Measurements from ENCODE around the gene TMEM109. TPM values are rescaled to one million over a fixed set of nuclear protein-coding genes. Genes with fewer than 3 reads are reported as not detected.

Gene TMEM109
- total RNA-seq, 4 donors from 2014 or later = 90.1 to 148 (median 111) TPM

DNA sequence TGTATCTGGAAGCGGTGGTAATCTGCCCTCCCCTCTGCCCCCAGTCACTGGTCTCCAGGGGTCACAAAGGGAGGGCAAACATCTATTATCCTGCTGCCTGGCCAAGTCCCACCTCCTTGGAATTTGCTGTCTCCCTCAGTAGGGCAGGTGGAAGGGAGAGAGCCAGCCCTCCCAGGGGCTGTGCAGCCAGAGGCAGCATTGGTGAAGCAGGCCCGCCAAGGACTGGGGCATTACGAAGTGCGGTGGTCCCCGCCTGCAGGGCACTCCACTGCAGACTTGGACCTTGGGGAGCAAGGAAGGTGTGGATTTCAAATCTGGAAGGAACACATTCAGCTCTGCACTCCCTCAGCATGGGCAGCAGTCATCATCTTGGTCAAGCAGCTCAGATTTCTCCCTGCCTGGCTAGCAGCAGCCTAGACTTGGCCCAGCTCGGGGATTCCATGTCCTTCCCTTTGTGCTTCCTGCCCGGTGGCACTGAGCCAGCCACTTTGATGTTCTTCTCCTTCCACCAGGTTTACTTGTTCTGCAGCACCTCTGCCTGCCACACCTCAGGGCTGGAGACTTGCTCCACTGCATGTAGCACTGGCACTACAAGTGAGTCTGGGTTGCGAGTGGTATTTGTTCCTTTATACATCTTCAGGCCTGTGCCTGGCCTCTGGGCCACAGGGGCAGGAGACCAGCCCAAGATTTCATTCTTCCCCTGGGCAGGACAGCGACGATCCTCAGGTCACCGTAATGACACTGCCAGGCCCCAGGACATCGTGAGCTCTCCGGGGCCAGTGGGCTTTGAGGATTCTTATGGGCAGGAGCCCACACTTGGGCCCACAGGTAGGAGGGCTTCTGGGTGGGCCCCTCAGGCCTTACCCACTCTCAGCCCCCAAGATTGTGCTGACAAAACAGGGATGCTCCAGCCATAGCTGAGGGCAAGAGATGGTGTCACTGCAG lies 39.3 kb upstream of the TMEM109 start:
- TF ChIP-seq, protein P1, sequence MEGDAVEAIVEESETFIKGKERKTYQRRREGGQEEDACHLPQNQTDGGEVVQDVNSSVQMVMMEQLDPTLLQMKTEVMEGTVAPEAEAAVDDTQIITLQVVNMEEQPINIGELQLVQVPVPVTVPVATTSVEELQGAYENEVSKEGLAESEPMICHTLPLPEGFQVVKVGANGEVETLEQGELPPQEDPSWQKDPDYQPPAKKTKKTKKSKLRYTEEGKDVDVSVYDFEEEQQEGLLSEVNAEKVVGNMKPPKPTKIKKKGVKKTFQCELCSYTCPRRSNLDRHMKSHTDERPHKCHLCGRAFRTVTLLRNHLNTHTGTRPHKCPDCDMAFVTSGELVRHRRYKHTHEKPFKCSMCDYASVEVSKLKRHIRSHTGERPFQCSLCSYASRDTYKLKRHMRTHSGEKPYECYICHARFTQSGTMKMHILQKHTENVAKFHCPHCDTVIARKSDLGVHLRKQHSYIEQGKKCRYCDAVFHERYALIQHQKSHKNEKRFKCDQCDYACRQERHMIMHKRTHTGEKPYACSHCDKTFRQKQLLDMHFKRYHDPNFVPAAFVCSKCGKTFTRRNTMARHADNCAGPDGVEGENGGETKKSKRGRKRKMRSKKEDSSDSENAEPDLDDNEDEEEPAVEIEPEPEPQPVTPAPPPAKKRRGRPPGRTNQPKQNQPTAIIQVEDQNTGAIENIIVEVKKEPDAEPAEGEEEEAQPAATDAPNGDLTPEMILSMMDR (IDR thresholded peaks at IDR 0.05; ENCODE audit: low read depth) = no peak

DNA sequence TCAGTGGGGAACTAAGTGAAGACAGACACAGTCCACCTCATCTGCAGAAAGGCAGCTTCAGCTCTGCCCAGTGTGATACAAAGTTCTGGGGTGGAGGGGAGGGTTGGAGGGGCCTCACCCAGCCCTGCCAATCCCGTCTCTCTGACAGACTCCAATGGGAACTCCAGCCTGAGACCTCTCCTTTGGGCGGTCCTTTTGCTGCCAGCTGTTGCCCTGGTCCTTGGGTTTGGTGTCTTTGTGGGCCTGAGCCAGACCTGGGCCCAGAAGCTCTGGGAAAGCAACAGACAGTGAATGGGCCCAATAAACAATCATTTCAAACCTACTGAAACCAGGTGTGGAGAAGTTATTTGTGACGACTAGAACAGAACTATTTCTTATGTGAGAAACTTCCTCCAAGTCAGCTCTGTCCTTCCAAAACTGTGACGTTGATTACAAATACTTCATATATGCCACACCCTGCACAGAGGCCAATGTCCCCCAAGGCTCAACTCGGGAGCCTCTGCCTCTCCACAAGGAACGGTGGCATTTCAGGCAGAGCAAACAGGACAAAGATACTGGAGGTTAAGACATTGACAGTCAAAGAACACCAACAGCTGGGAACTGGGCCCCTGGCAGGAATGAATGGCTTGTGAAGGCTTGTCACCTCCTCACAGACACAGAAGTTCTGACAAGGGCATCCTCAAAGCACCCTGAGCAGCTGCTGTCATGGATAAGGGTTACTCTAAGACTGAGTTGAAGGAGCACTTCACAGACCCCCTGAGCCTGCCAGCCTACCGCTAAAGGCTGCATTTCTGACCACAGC lies 38.4 kb upstream of the TMEM109 start:
- TF ChIP-seq, protein P1 (IDR thresholded peaks at IDR 0.05; ENCODE audit: low read depth) = no peak

DNA sequence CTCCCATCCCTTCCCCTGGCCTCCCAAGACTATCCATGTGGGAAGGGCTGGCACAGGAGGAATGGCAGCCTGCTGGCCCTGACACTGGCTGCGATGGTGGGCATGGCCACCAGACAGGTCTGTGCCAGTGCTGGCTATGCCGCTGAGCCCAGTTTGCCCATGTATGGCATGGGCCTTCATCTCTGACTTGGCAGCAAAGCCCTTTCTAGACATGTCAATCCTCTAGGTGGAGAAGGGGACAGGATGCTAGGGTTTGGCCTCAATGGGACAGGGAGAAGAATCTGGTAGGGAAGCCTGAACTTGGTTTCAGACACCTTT lies 37.8 kb upstream of the TMEM109 start:
- TF ChIP-seq, protein P1 (IDR thresholded peaks at IDR 0.05; ENCODE audit: low read depth) = no peak

DNA sequence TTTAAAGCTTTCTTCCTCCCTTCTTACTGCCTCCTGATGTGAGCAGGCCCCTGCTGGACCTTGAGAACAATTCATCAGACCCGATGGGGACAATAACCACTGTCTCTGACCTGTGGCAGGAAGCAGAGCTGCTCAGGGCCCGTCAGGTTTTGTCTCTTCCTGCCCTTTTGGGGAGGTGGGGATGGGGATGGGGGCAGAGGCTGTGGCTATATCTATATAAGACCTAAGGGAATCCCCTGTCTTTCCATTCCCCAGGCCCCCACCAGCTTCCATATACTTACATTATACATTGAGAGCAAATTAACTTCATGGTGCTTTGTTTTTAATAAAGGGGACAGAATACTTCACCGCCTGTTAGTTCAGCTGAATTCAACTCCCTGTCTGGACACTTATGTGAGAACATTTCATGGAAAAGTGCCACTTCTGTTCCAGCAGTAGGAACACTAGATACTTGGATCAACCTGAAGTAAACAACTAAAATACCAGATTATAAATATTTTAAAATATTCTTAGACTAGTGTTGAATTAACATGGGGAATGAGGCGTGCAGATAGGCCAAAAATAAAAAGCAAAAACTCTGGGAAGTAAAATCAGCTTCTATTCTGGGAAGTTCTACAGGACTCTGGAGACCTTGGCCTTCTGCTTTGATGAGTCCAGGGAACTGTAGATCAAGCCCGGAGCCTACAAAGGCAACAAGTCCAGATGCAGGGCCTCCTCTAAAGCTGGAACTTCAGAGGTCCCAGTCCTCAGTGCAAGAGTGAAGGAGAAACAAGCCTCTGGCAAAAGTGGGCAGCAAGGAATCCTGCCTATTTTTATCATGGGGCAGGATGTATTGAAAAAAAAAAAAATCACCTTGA lies 35.5 kb upstream of the TMEM109 start:
- TF ChIP-seq, protein P1 (IDR thresholded peaks at IDR 0.05; ENCODE audit: low read depth) = no peak

DNA sequence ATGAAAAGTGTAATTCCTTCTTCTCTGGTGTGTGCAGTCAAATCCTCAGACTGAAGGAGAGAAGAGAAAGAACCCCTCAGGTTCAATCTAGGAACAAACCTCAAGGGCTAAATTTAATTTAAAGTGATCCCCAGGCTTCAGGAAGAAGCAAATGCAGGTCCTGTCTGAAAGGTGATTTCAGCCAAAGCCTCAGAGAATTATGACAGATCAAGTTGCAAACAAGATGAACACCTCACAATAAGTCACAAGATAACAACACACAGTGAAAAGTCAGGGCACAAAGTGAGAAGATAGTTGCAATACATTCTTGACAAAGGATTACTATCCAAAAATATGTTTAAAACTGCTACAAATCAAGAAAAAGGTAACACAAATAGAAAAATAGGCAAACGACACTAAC lies 34.9 kb upstream of the TMEM109 start:
- TF ChIP-seq, protein P1 (IDR thresholded peaks at IDR 0.05; ENCODE audit: low read depth) = no peak

DNA sequence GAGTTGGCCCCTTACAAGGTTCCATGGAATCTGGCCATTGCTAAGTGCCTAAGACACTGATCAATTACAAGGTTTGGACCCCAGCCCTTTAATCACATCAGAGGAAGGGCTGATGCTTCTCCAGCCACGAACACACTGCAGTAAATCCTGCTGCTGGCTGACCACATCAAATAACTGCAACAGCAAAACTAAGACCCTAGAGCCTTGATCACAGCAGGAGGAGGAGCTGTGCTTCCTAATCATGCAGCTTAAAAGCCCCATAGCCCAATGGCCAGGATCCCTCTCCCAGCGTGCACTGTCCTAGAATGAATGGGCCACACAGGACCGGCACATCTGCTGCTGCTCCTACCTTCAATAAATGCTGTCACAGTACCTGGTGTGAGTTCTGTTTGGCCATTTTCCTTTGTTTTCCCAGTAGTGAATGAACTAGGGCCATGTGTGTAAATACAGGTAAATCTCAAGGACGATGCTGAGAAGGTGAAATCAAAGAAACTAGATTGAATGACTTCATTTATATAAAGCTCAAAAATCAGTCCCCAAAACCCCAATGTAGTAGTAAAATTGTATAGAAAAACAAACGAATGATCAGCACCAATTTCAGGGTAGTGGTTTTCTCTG lies 33.9 kb upstream of the TMEM109 start:
- TF ChIP-seq, protein P1 (IDR thresholded peaks at IDR 0.05; ENCODE audit: low read depth) = no peak

All from subcutaneous adipose tissue (tissue), 4 donors.